Activated naive CD4-positive, alpha-beta T cell treated with anti-CD3 and anti-CD28 coated beads, Interleukin-2, amount 50 U/mL, for 24 hours (primary cell): ENCODE results near the gene THBD.

Source experiments
- H3K27ac Mint-ChIP-seq: one replicate; pipeline ENCODE4 v1.8.0; 2021; ENCODE audit warnings: mild to moderate bottlenecking, mixed read lengths
- H3K27me3 Mint-ChIP-seq: one replicate; pipeline ENCODE4 v1.8.0; 2021; ENCODE audit warnings: mixed read lengths
- H3K36me3 Mint-ChIP-seq: one replicate; pipeline ENCODE4 v1.8.0; 2021; ENCODE audit warnings: mixed read lengths
- H3K4me1 Mint-ChIP-seq: one replicate; pipeline ENCODE4 v1.8.0; 2021; ENCODE audit warnings: mixed read lengths
- H3K4me3 Mint-ChIP-seq: one replicate; pipeline ENCODE4 v1.8.0; 2021; ENCODE audit warnings: mild to moderate bottlenecking, mixed read lengths
- H3K9me3 Mint-ChIP-seq: one replicate; pipeline ENCODE4 v1.8.0; 2021; ENCODE audit warnings: mixed read lengths

THBD gene

GRCh38 chr20:23058240-23058639, 8.8 kb upstream of the THBD start:
- Mint-ChIP-seq H3K27me3 (peaks cover 3% of the 10 kb centered on the region), H3K9me3 (no peaks in the 10 kb centered on the region), H3K4me3 (no peak overlapping the region), H3K4me1 (no peaks in the 10 kb centered on the region), H3K27ac (no peak overlapping the region), H3K36me3 (no peaks in the 10 kb centered on the region)

- Mint-ChIP-seq H3K4me3 (no peak overlapping the region), H3K9me3 (no peaks in the 10 kb centered on the region), H3K27ac (no peak overlapping the region)
Observed at GRCh38 chr20:23052904-23053303, 3.4 kb upstream of the THBD start.

GRCh38 chr20:23050847-23051627, 1.6 kb upstream of the THBD start:
- Mint-ChIP-seq H3K36me3 (no peaks in the 10 kb centered on the region), H3K4me1 (no peaks in the 10 kb centered on the region), H3K27me3 (peaks cover 17% of the 10 kb centered on the region), H3K27ac (no peak overlapping the region), H3K4me3 (no peak overlapping the region), H3K9me3 (no peaks in the 10 kb centered on the region)

More at GRCh38 chr20:23052904-23053303, 3.4 kb upstream of the THBD start:
- Mint-ChIP-seq H3K4me1 (no peaks in the 10 kb centered on the region), H3K36me3 (no peaks in the 10 kb centered on the region), H3K27me3 (peaks cover 13% of the 10 kb centered on the region)

- Mint-ChIP-seq H3K4me3 (no peak overlapping the region), H3K36me3 (no peaks in the 10 kb centered on the region), H3K27ac (no peak overlapping the region), H3K27me3 (peaks cover 21% of the 10 kb centered on the region), H3K4me1 (no peaks in the 10 kb centered on the region), H3K9me3 (no peaks in the 10 kb centered on the region)
Observed at GRCh38 chr20:23050076-23050838, 785 bp upstream of the THBD start.

GRCh38 chr20:23048283-23049200, 930 bp downstream of the THBD start:
- no peak overlapping the region for H3K27ac Mint-ChIP-seq
- H3K4me3 Mint-ChIP-seq = no peak overlapping the region
- H3K36me3 Mint-ChIP-seq = no peaks in the 10 kb centered on the region
- no peaks in the 10 kb centered on the region for H3K4me1 Mint-ChIP-seq
- no peaks in the 10 kb centered on the region for H3K9me3 Mint-ChIP-seq
- H3K27me3 Mint-ChIP-seq = peaks cover 24% of the 10 kb centered on the region

- Mint-ChIP-seq H3K27ac (no peak overlapping the region), H3K4me1 (no peaks in the 10 kb centered on the region), H3K27me3 (peaks cover 22% of the 10 kb centered on the region), H3K4me3 (no peak overlapping the region), H3K9me3 (no peaks in the 10 kb centered on the region), H3K36me3 (no peaks in the 10 kb centered on the region)
Observed at GRCh38 chr20:23047738-23048214, 1.7 kb downstream of the THBD start.

GRCh38 chr20:23047001-23047737, 2.3 kb downstream of the THBD start:
- H3K27ac Mint-ChIP-seq = no peak overlapping the region
- peaks cover 19% of the 10 kb centered on the region for H3K27me3 Mint-ChIP-seq
- H3K4me3 Mint-ChIP-seq = no peak overlapping the region

GRCh38 chr20:23046431-23046830, 3.0 kb downstream of the THBD start:
- no peaks in the 10 kb centered on the region for H3K9me3 Mint-ChIP-seq
- H3K27me3 Mint-ChIP-seq = peaks cover 19% of the 10 kb centered on the region
- no peak overlapping the region for H3K4me3 Mint-ChIP-seq
- no peak overlapping the region for H3K27ac Mint-ChIP-seq
- H3K4me1 Mint-ChIP-seq = no peaks in the 10 kb centered on the region
- H3K36me3 Mint-ChIP-seq = no peaks in the 10 kb centered on the region

More at GRCh38 chr20:23047001-23047737, 2.3 kb downstream of the THBD start:
- Mint-ChIP-seq H3K36me3 (no peaks in the 10 kb centered on the region), H3K9me3 (no peaks in the 10 kb centered on the region), H3K4me1 (no peaks in the 10 kb centered on the region)

- Mint-ChIP-seq H3K27me3 (peaks cover 17% of the 10 kb centered on the region), H3K4me3 (no peak overlapping the region), H3K4me1 (no peaks in the 10 kb centered on the region), H3K36me3 (no peaks in the 10 kb centered on the region), H3K9me3 (no peaks in the 10 kb centered on the region), H3K27ac (no peak overlapping the region)
Observed at GRCh38 chr20:23043376-23043775, 6.1 kb downstream of the THBD start.

GRCh38 chr20:23042270-23042669, 7.2 kb downstream of the THBD start:
- Mint-ChIP-seq H3K9me3 (no peaks in the 10 kb centered on the region), H3K27me3 (peaks cover 16% of the 10 kb centered on the region), H3K4me1 (no peaks in the 10 kb centered on the region), H3K27ac (no peak overlapping the region), H3K36me3 (no peaks in the 10 kb centered on the region), H3K4me3 (no peak overlapping the region)

GRCh38 chr20:23039885-23040508, 9.5 kb downstream of the THBD start:
- H3K4me1 Mint-ChIP-seq = no peaks in the 10 kb centered on the region
- H3K27ac Mint-ChIP-seq = no peak overlapping the region
- no peak overlapping the region for H3K4me3 Mint-ChIP-seq
- peaks cover 13% of the 10 kb centered on the region for H3K27me3 Mint-ChIP-seq
- H3K9me3 Mint-ChIP-seq = no peaks in the 10 kb centered on the region
- H3K36me3 Mint-ChIP-seq = no peaks in the 10 kb centered on the region

GRCh38 chr20:23039136-23039875, 10.2 kb downstream of the THBD start:
- H3K36me3 Mint-ChIP-seq = no peaks in the 10 kb centered on the region
- H3K27me3 Mint-ChIP-seq = peaks cover 13% of the 10 kb centered on the region
- H3K9me3 Mint-ChIP-seq = no peaks in the 10 kb centered on the region
- no peak overlapping the region for H3K4me3 Mint-ChIP-seq
- H3K4me1 Mint-ChIP-seq = no peaks in the 10 kb centered on the region
- no peak overlapping the region for H3K27ac Mint-ChIP-seq

GRCh38 chr20:23037017-23037481, 12.4 kb downstream of the THBD start:
- H3K27me3 Mint-ChIP-seq = peaks cover 13% of the 10 kb centered on the region
- no peak overlapping the region for H3K4me3 Mint-ChIP-seq
- no peaks in the 10 kb centered on the region for H3K36me3 Mint-ChIP-seq
- no peaks in the 10 kb centered on the region for H3K4me1 Mint-ChIP-seq
- H3K9me3 Mint-ChIP-seq = no peaks in the 10 kb centered on the region
- no peak overlapping the region for H3K27ac Mint-ChIP-seq

GRCh38 chr20:23036371-23036770, 13.1 kb downstream of the THBD start:
- H3K4me3 Mint-ChIP-seq = no peak overlapping the region
- H3K27ac Mint-ChIP-seq = no peak overlapping the region
- H3K27me3 Mint-ChIP-seq = peaks cover 13% of the 10 kb centered on the region
- H3K9me3 Mint-ChIP-seq = no peaks in the 10 kb centered on the region
- H3K4me1 Mint-ChIP-seq = no peaks in the 10 kb centered on the region
- no peaks in the 10 kb centered on the region for H3K36me3 Mint-ChIP-seq
